ENCODE results near the gene SORL1-AS1.
A peak's percentile ranks its signal among the peaks of the same experiment; 100 is the strongest.

SORL1-AS1 gene

GRCh38 chr11:121487191-121487590, 34.4 kb upstream of the SORL1-AS1 start:
- H4K20me1 ChIP-seq (ENCODE audit: insufficient read depth), result no peaks in the 10 kb centered on the region
- H3K9me3 ChIP-seq (ENCODE audit: insufficient read depth, low read depth), result no peaks in the 10 kb centered on the region
- no peak overlapping the region for H3K27ac ChIP-seq
- no peaks in the 10 kb centered on the region for H3K36me3 ChIP-seq (ENCODE audit: low read depth)
- H3F3A ChIP-seq (ENCODE audit: insufficient read depth, low read depth), result peaks cover 6% of the 10 kb centered on the region
- no peak overlapping the region for H2AFZ ChIP-seq
- intact Hi-C loops (cut with micrococcal nuclease; ENCODE audit: unreplicated experiment), result no loop called here
- H3K9me2 ChIP-seq (ENCODE audit: insufficient read depth), result no peaks in the 10 kb centered on the region
- no peaks in the 10 kb centered on the region for H3K27me3 ChIP-seq (ENCODE audit: insufficient read depth, low read depth)
- no peak for DNase-seq
- CTCF ChIA-PET, result no interaction called here
- peaks cover 26% of the 10 kb centered on the region for H3K4me1 ChIP-seq (replicated peaks; ENCODE audit: insufficient read depth)
- BruUV-seq (replicated peaks), result no TSS peak
- H3K79me2 ChIP-seq (ENCODE audit: low read depth), result no peaks in the 10 kb centered on the region
- H3K4me2 ChIP-seq, result no peak overlapping the region
- H3K4me3 ChIP-seq, result no peak overlapping the region
- POLR2A ChIA-PET (ENCODE audit: unreplicated experiment), result no interaction called here
- TF ChIP-seq CTCF (conservative IDR thresholded peaks at IDR 0.05) (no peak), EZH2 (IDR thresholded peaks at IDR 0.05; ENCODE audit: low read depth) (no peak)

GRCh38 chr11:121486054-121486453, 33.3 kb upstream of the SORL1-AS1 start:
- TF ChIP-seq CTCF (conservative IDR thresholded peaks at IDR 0.05), result no peak
- no peak for TF ChIP-seq EZH2 (IDR thresholded peaks at IDR 0.05; ENCODE audit: low read depth)
- H3K9me2 ChIP-seq (ENCODE audit: insufficient read depth), result no peaks in the 10 kb centered on the region
- peak in 1 of 2 experiments; percentile 58 for DNase-seq
- no peaks in the 10 kb centered on the region for H3K36me3 ChIP-seq (ENCODE audit: low read depth)
- H3K4me1 ChIP-seq (replicated peaks; ENCODE audit: insufficient read depth), result peaks cover 26% of the 10 kb centered on the region
- no peak overlapping the region for H3K4me2 ChIP-seq
- CTCF ChIA-PET, result no interaction called here
- no peaks in the 10 kb centered on the region for H3K27me3 ChIP-seq (ENCODE audit: insufficient read depth, low read depth)
- peaks cover 6% of the 10 kb centered on the region for H3F3A ChIP-seq (ENCODE audit: insufficient read depth, low read depth)
- H3K79me2 ChIP-seq (ENCODE audit: low read depth), result no peaks in the 10 kb centered on the region
- no peaks in the 10 kb centered on the region for H3K9me3 ChIP-seq (ENCODE audit: insufficient read depth, low read depth)
- no peak overlapping the region for H3K4me3 ChIP-seq
- H4K20me1 ChIP-seq (ENCODE audit: insufficient read depth), result no peaks in the 10 kb centered on the region
- no peak overlapping the region for H3K27ac ChIP-seq
- intact Hi-C loops (cut with micrococcal nuclease; ENCODE audit: unreplicated experiment), result no loop called here
- POLR2A ChIA-PET (ENCODE audit: unreplicated experiment), result no interaction called here
- no TSS peak for BruUV-seq (replicated peaks)
- no peak overlapping the region for H2AFZ ChIP-seq

DNA sequence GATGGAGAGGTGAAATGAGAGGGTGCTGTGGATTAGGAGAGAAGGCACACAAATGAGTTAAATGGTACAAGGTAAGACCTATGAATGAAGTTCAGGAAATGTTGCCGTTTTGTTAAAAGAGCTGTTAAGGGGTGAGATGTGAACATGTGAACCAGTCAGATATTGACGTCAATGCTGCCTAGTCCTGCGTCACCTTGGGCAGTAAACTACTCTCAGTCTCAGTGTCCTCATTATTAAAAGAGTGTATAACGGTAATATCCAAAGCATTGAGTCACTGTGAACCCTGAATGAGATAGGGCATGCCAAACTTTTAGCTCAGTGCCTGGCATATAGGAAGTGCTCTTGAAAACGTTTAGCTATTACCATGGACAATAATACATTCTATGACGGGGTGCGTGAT, 32.4 kb upstream of the SORL1-AS1 start:
- H3K79me2 ChIP-seq (ENCODE audit: low read depth), result no peaks in the 10 kb centered on the region
- H3K4me3 ChIP-seq, result no peak overlapping the region
- no peaks in the 10 kb centered on the region for H3K27me3 ChIP-seq (ENCODE audit: insufficient read depth, low read depth)
- ChIA-PET POLR2A (ENCODE audit: unreplicated experiment) (no interaction called here), CTCF (no interaction called here)
- H3K9me2 ChIP-seq (ENCODE audit: insufficient read depth), result no peaks in the 10 kb centered on the region
- BruUV-seq (replicated peaks), result no TSS peak
- no peaks in the 10 kb centered on the region for H4K20me1 ChIP-seq (ENCODE audit: insufficient read depth)
- no peak for DNase-seq
- H3K36me3 ChIP-seq (ENCODE audit: low read depth), result no peaks in the 10 kb centered on the region
- H3K4me2 ChIP-seq, result no peak overlapping the region
- TF ChIP-seq EZH2 (IDR thresholded peaks at IDR 0.05; ENCODE audit: low read depth) (no peak), CTCF (conservative IDR thresholded peaks at IDR 0.05) (no peak)
- H3K9me3 ChIP-seq (ENCODE audit: insufficient read depth, low read depth), result no peaks in the 10 kb centered on the region
- peaks cover 27% of the 10 kb centered on the region for H3K4me1 ChIP-seq (replicated peaks; ENCODE audit: insufficient read depth)
- H3K27ac ChIP-seq, result no peak overlapping the region
- H3F3A ChIP-seq (ENCODE audit: insufficient read depth, low read depth), result peaks cover 6% of the 10 kb centered on the region
- intact Hi-C loops (cut with micrococcal nuclease; ENCODE audit: unreplicated experiment), result no loop called here
- no peak overlapping the region for H2AFZ ChIP-seq
